GM18951 (cell line): ENCODE data around the gene ISCA2.

Experiments
- POLR2A ChIP-seq: IDR thresholded peaks from 4 replicates; pipeline ENCODE4 v1.6.1; 2011; ENCODE audit warnings: mild to moderate bottlenecking; ENCODE audit not compliant: insufficient read length, insufficient read depth; ENCODE audit errors: extremely low read depth
- in situ Hi-C: fragments of 300-500 bp; cut with MboI; formaldehyde crosslinking; loops from one replicate; pipeline ENCODE4 v1.12.0; 2022; ENCODE audit warnings: low sequenced_read_pairs, mixed read lengths, inconsistent platforms; ENCODE audit not compliant: unreplicated experiment

Gene ISCA2

GRCh38 chr14:74491956-74492775, 1.4 kb upstream of the ISCA2 start:
- TF ChIP-seq POLR2A: no peak
- in situ Hi-C loops: loop anchor here (10.0 kb wide), 1 partner anchor 137 kb away; no protein-coding TSS in a partner anchor

GRCh38 chr14:74492776-74493342, 706 bp upstream of the ISCA2 start, which contains the start of gene NPC2:
Gene NPC2, minus strand, starts transcription at chr14:74493305. Its CDS starts 31 bp downstream, at chr14:74493274.
- in situ Hi-C loops: loop anchor here (10.0 kb wide), 1 partner anchor 138 kb away; no protein-coding TSS in a partner anchor
- TF ChIP-seq POLR2A: no peak

DNA sequence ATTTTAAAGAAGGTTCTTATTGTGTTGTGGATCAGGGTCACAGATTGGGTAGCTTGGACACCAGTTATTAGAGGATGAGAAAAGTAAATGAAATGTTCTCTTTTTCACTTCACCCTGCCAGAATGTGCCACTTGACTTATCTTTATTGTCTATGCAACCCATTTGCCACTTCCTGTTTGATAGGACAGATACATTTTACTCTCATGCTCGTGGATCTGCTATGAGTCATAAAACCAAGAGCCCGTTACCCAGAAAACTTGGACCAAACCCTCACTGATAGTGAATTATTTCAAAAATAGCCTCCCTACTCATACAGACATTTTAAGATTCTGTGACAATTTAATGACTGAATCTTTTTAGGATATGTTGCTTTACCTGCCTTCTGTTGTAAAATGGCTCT, 1.8 kb downstream of the ISCA2 start:
- TF ChIP-seq POLR2A: no peak
- in situ Hi-C loops: loop anchor here (10.0 kb wide), 1 partner anchor 141 kb away; no protein-coding TSS in a partner anchor

GRCh38 chr14:74500417-74501134, 7.0 kb downstream of the ISCA2 start:
- in situ Hi-C loops: no loop called here
- TF ChIP-seq POLR2A: no peak

DNA sequence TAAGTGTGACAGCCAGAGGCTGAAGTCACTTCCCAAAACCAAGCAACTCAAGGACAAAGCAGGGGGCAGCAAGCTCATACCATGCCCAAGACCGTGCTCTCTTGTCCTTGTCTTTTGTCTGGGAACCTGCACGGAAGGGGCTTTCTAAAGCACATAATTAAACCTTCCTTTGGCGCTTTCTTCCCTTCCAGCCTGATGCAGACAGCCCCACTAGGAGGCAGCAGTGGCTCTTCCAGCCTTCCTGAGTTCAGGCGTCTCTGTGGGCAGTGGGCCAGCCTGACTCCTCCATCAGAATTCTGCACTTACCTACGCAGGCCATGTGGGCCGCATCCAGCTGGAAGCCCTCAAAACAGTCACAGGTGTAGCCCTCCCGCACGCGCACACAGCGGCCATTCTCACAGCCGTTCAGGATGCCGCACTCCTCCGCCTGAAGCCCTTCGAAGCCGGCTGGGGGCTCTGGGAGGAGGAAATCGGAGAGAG, 7.6 kb downstream of the ISCA2 start:
- in situ Hi-C loops: no loop called here
- no peak for TF ChIP-seq POLR2A

DNA sequence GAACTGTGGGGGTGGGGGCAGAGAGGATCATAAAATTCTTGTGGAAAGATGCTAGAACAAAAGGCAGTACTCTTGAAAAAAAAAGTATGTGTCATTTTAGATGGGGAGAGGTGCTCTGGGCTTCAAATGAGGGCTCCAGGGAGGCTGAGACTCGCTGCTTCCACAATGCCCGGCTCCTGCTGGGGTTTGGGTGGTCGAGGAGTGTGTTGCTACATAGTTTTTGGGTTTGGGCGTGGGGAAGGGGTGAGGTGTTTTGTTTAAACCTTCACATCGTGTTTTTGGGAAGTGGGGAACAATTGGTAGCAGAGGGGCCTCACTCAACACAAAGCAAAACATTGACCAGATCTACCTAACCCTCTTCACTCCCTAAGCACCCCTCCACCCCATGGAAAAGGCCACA, 8.1 kb downstream of the ISCA2 start:
- in situ Hi-C loops: no loop called here
- TF ChIP-seq POLR2A: no peak

DNA sequence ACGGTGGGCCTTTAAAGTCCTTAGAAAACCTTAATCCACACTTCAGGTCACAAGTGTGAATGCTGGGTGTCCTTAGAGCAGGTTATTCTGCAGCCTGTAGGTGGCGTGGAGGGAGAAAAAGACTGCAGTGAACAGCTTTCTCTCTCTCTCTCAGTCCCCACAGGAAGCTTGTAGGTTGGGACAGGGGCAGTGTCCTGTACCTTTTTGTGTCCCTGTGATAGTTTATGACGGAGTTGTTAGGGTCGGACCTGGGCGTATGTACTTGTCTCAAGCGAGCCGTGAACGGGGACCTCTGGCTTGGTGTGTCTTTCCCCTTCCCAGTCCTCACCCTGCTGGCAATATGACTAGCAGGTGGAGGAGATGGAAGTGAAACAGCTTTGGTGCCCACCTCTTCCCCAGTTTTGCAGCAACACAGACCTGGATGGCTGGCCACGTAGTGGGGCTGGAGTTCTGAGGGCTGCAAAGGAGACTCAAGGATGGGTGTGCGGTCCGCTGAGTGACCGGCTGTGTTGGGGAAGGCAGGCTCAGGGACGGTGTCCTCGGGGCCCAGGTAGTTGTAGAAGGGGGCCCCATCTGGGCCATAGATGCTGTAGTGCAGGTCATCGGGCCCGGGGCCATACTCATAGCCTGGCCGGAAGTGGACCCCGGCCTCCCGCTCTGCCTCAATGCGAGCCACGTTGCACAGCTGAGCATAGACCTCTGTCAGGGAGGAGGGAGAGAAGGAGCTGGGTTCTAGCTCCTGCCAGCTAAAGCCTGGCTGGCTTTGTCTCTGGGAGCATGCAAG, 8.9 kb downstream of the ISCA2 start:
- in situ Hi-C loops: no loop called here
- no peak for TF ChIP-seq POLR2A

DNA sequence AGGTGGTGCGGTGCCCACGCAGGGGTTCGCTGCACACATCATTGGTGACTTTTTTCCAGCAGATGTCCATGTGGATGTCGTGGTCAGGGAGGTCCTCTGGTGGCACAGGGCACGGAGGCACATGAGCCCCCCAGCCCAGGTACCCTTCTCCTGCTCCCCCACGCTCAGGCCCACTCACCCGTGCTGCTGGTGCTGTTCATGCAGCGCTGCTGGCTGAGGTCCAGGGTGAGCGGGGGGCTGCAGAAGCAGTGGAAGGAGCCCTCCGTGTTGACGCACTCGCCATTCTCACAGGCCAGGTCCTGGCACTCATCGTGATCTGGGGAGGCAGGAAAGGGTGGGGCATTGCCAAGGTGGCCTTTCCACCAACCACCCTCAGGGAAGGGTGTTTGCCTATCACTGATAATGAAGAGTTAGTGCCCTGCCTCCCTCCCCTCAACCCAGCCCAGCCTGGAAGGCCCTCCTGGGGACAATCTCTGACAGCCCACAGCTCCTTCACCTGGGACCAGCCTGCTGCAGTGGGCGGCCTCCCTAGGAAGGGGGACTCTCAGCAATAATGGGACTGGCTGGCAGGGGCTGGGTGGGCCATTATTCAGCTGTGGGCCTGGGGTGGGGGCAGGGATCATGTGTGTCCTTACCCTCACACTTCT, 9.8 kb downstream of the ISCA2 start:
- TF ChIP-seq POLR2A: no peak
- in situ Hi-C loops: no loop called here

- in situ Hi-C loops: no loop called here
- TF ChIP-seq POLR2A: no peak
These were observed 10.4 kb downstream of the ISCA2 start for GRCh38 chr14:74503938-74504335.

DNA sequence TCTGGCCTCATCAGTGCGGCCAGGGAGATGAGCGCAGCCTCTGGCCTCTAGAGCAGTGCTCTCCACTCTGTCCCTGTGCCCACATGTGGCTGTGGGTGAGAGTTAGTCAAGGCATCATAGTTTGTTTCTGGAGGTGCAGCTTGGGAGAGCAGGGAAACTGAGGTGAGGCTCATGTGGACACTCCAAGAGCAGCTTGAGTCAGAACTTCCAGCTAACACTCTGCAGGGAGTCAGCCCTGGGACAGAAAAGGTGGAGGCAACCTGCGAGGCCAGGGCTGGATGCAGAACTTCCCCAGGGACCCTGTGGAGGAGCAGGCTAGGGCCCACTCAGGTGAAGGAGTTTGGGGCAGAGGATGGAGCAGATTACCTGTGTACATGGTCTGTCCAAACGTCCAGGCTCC, 10.8 kb downstream of the ISCA2 start:
- in situ Hi-C loops: no loop called here
- no peak for TF ChIP-seq POLR2A

- in situ Hi-C loops: no loop called here
- TF ChIP-seq POLR2A: no peak
These were observed 11.5 kb downstream of the ISCA2 start for GRCh38 chr14:74504874-74505720.
